ENCODE data around the gene DOHH. TPM values are rescaled to one million over a fixed set of nuclear protein-coding genes. Genes with fewer than 3 reads are reported as not detected.

DOHH gene
- total and polyA plus RNA-seq, 4 donors = 1.4 to 12.0 (median 9.2) TPM

DNA sequence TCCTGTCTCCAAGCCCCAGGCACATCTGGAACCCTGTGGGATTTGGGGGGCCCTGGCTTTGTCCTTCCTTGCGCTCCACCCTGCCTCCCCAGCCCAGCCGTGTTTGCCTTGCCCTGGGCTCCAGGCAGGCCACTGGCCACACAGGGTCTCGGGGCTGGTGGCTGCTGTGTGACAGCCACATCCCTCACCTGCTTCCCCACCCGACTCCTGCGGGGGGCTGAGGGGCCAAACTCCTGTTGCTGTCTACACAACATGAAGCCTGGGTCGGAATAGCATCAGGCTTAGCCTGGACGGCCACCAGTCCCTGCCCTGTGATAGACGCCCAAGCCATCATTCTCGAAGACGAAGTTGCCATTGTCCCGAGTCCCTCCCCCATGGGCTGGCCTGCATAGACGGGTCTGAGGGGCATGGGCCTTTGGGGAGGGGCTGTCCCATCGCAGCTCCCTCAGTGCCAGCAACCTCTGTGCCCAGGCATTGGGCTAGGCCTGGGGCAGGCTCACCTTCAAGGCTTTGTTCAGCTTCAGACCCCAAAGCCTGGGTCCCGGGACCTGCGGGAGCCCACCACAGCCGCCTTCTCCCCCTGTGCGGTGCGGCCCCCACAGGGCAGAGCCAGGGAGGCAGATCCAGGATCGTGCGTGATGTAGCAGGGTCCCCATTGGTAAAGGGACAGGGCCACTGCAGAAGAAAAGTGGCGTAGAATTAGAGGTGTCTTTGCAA, 23.0 kb upstream of the DOHH start (continued):
- TF ChIP-seq, protein P1, sequence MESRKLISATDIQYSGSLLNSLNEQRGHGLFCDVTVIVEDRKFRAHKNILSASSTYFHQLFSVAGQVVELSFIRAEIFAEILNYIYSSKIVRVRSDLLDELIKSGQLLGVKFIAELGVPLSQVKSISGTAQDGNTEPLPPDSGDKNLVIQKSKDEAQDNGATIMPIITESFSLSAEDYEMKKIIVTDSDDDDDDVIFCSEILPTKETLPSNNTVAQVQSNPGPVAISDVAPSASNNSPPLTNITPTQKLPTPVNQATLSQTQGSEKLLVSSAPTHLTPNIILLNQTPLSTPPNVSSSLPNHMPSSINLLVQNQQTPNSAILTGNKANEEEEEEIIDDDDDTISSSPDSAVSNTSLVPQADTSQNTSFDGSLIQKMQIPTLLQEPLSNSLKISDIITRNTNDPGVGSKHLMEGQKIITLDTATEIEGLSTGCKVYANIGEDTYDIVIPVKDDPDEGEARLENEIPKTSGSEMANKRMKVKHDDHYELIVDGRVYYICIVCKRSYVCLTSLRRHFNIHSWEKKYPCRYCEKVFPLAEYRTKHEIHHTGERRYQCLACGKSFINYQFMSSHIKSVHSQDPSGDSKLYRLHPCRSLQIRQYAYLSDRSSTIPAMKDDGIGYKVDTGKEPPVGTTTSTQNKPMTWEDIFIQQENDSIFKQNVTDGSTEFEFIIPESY (IDR thresholded peaks at IDR 0.05) = no peak
- no peak for TF ChIP-seq HNF4G (IDR thresholded peaks at IDR 0.05)
- no peak for TF ChIP-seq JUND (IDR thresholded peaks at IDR 0.05)
- TF ChIP-seq HNF4A (conservative IDR thresholded peaks at IDR 0.05) = no peak
- no peak for TF ChIP-seq YY1 (IDR thresholded peaks at IDR 0.05)
- TF ChIP-seq EGR1 (IDR thresholded peaks at IDR 0.05; ENCODE audit: low read depth in 2 of 2) = no peak

DNA sequence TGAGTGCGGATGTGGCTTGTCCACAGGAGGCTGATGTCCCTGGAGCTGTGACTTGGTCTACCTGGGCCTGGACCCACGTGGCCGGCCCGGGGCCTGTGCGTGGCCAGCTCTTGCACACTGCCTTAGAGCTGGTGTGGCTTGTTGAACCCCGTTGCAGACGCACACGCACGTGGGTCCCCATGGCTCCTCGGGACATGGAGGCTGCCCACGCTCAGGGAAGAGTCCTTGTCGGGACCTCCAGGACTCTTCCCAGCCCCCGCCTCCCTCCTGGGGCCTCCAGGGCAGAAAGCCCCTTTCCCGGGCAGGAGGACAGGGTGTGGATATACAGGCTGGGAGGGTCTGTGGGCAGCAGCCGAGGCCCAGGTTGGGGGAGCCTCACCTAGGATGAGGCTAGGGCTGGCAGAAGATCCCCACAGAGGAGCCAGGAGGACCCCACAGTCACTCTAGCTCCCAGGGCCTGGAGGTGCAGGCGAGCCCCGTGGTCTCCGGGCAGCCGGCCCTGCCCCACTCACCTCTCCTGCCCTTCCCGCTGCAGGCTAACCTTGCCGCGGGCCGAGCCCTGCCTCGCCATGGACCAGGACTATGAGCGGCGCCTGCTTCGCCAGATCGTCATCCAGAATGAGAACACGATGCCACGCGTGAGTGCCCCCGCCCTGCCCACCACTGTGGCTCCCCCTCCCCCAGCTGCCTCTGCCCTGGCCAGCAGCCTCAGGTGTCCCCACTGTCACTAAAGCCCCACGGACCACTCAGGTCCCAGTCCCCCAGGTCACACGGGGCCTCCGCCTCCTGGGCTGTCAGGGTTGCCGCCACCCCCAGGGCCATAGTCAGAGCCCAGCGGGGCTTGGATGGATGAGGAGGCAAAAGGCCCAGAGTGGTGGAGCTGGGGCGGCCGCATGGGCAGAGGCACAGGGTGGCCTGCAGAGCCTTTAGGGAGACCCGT, 22.2 kb upstream of the DOHH start:
- Histone ChIP-seq H3K9ac (ENCODE audit: low read depth in 1 of 2, low read length in 2 of 2) (no peak overlapping the region), H3K4me3 (ENCODE audit: low read depth in 1 of 3, low read length in 3 of 3) (no peak overlapping the region), H3K27ac (ENCODE audit: low read depth in 1 of 2, low read length in 2 of 2) (no peak overlapping the region), H3K4me1 (ENCODE audit: control insufficient read depth in 4 of 4, insufficient read depth in 4 of 4, low read length in 3 of 4) (peaks cover 6 to 28% (median 15%) of the 10 kb centered on the region in 4 donors), H3K36me3 (ENCODE audit: control insufficient read depth in 4 of 4, insufficient read depth in 3 of 4, low read depth in 1 of 4, low read length in 3 of 4) (peaks cover 4 to 28% (median 16%) of the 10 kb centered on the region in 4 donors), H3K27me3 (ENCODE audit: control insufficient read depth in 4 of 4, insufficient read depth in 4 of 4, low read length in 3 of 4) (no peaks in the 10 kb centered on the region), H3K9me3 (ENCODE audit: control insufficient read depth in 4 of 4, low read length in 3 of 4) (no peaks in the 10 kb centered on the region)
- TF ChIP-seq RXRA (IDR thresholded peaks at IDR 0.05) (no peak), TAF1 (conservative IDR thresholded peaks at IDR 0.05) (no peak), EGR1 (IDR thresholded peaks at IDR 0.05; ENCODE audit: low read depth in 2 of 2) (no peak), SP1 (IDR thresholded peaks at IDR 0.05) (no peak), HNF4G (IDR thresholded peaks at IDR 0.05) (no peak), HNF4A (conservative IDR thresholded peaks at IDR 0.05) (no peak), GABPA (IDR thresholded peaks at IDR 0.05 in 1 of 2, conservative IDR thresholded peaks at IDR 0.05 in 1 of 2) (no peak), FOXA1 (IDR thresholded peaks at IDR 0.05) (no peak), FOXA2 (IDR thresholded peaks at IDR 0.05) (no peak), JUND (IDR thresholded peaks at IDR 0.05) (no peak), RAD21 (IDR thresholded peaks at IDR 0.05) (no peak), NR2F2 (IDR thresholded peaks at IDR 0.05) (no peak), YY1 (IDR thresholded peaks at IDR 0.05) (no peak)
- TF ChIP-seq, protein P2, sequence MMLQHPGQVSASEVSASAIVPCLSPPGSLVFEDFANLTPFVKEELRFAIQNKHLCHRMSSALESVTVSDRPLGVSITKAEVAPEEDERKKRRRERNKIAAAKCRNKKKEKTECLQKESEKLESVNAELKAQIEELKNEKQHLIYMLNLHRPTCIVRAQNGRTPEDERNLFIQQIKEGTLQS (IDR thresholded peaks at IDR 0.05) = no peak
- TF ChIP-seq, protein P3, sequence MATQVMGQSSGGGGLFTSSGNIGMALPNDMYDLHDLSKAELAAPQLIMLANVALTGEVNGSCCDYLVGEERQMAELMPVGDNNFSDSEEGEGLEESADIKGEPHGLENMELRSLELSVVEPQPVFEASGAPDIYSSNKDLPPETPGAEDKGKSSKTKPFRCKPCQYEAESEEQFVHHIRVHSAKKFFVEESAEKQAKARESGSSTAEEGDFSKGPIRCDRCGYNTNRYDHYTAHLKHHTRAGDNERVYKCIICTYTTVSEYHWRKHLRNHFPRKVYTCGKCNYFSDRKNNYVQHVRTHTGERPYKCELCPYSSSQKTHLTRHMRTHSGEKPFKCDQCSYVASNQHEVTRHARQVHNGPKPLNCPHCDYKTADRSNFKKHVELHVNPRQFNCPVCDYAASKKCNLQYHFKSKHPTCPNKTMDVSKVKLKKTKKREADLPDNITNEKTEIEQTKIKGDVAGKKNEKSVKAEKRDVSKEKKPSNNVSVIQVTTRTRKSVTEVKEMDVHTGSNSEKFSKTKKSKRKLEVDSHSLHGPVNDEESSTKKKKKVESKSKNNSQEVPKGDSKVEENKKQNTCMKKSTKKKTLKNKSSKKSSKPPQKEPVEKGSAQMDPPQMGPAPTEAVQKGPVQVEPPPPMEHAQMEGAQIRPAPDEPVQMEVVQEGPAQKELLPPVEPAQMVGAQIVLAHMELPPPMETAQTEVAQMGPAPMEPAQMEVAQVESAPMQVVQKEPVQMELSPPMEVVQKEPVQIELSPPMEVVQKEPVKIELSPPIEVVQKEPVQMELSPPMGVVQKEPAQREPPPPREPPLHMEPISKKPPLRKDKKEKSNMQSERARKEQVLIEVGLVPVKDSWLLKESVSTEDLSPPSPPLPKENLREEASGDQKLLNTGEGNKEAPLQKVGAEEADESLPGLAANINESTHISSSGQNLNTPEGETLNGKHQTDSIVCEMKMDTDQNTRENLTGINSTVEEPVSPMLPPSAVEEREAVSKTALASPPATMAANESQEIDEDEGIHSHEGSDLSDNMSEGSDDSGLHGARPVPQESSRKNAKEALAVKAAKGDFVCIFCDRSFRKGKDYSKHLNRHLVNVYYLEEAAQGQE (IDR thresholded peaks at IDR 0.05) = no peak
- TF ChIP-seq, protein P1 (IDR thresholded peaks at IDR 0.05) = no peak
- TF ChIP-seq, protein P4, sequence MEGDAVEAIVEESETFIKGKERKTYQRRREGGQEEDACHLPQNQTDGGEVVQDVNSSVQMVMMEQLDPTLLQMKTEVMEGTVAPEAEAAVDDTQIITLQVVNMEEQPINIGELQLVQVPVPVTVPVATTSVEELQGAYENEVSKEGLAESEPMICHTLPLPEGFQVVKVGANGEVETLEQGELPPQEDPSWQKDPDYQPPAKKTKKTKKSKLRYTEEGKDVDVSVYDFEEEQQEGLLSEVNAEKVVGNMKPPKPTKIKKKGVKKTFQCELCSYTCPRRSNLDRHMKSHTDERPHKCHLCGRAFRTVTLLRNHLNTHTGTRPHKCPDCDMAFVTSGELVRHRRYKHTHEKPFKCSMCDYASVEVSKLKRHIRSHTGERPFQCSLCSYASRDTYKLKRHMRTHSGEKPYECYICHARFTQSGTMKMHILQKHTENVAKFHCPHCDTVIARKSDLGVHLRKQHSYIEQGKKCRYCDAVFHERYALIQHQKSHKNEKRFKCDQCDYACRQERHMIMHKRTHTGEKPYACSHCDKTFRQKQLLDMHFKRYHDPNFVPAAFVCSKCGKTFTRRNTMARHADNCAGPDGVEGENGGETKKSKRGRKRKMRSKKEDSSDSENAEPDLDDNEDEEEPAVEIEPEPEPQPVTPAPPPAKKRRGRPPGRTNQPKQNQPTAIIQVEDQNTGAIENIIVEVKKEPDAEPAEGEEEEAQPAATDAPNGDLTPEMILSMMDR (IDR thresholded peaks at IDR 0.05; ENCODE audit: low read depth, low read length, missing input control) = no peak
- TF ChIP-seq, protein P5, sequence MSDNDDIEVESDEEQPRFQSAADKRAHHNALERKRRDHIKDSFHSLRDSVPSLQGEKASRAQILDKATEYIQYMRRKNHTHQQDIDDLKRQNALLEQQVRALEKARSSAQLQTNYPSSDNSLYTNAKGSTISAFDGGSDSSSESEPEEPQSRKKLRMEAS (IDR thresholded peaks at IDR 0.05) = no peak
- DNase-seq (ENCODE audit: low spot score) = no peak
- 94% methylated on average over 40 of the region's 40 CpGs for WGBS

Data from liver (tissue), 9 donors.